ENCODE data around the gene PEAK1.
A peak's percentile ranks its signal among the peaks of the same experiment; 100 is the strongest.
"Not testable (repeated sequence)": the region's sequence is repeated elsewhere in the genome, so short reads cannot be mapped to it uniquely, and the experiment has no call there.

The PEAK1 gene

DNA sequence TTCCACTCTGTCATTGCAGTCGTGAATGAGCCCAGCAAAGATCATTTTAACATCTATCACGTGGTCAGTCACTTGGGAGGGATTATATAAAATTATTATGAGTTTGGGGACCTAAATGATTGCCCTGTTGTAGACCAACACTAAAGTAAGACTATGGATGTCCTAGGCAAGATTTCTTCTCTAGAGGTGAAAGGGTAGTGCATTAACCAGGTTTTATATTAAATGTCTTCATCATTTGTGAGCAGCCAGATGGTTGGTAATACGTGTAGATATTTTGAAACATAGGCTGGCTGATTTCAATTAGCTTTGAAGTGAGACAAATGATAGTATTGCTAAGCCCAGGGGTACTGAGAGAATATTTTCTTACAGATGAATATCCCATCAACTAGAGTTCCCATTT is 198.7 kb downstream of the PEAK1 start:
- no peak for DNase-seq

DNA sequence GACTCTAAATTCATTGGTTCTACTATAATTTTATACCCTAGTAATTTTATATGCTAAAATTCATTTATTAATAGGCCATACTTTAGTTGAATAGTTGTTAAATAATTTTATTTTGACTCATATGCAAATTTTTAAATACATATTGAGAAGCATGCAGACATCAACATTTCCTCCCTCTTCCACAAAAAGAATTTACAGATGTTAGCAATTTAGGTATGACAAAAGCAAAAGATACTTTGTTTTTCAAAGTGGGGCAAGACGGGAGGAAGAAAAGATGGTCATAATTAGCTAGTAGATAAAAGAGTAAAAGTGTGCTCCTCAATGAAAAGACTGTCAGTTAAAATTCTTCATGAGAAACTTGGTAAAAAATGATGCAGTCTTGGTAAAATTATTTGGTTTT is 200.1 kb downstream of the PEAK1 start:
- no peak for DNase-seq

DNA sequence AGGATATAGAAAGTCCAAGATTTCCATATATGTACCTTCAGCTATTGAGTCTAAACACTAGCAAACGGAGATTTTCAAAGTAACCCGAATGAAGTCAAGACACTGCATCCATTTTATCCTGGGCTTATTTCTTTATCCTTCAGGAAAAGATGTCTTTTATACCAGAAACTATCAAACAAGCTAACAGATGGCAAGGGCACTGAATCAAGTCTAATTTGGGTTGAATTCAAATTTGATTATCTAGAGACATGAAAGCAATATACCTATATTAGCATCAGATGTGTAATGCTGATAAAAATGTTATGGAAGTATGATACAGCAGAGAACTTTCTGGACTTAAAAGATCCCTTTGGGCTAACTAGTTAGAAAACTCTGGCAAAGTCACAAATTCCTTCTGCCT is 210.7 kb downstream of the PEAK1 start:
- no peak for DNase-seq

DNA sequence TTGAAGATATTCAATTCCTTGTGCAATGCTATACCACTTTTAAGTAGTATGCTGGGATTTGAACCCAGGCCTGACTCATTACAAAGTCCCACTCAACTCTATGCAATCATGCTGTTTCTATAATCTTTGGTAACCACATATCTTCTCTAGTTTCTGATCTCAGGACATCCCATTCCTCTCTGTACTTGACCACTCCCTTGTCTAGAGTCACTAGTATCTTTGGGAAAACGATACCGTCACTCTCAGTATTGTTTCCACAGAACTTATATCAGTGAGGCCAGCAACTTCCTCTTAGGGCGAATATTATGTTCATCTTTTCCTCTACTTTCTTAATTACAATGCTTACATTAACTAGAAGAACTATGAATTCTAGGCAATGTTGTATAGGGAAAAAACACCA is 211.7 kb downstream of the PEAK1 start:
- DNase-seq: no peak

DNA sequence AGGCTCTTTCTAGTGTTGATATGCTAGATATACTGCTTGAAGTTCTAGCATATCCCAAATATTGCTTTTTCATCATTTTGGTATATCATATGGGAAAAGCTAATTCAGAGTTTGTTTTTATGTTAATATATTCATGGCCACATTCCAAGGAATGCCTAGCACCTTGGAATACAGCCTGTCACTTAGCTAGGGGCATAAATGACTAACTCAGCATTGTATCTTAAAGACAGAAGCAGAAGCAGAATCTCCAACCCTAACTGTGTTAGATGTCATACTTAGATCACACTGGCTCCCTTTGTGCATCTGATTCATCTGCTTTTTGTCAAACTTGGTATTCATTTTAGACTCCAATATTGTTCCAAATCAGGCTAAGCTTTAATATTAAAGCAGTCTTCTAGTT is 218.2 kb downstream of the PEAK1 start:
- DNase-seq: no peak

DNA sequence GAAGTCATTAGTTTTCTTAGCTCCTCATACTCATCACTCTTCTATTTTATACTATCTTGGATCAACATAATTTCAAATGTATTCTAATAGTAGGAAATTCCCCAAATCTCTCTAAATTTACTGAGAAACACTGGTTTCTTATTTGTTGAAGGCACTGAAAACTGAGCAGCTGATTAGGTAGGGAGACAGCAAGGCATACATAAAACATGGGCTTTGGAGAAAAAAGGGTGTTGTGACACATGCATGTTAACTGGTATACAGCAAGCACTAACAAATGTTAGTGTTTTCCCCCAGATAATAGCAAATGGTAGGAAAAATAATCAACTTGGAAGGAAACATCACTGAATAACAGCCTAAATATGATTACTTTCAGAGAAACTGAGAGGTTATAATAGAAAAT is 223.5 kb downstream of the PEAK1 start:
- no peak for DNase-seq

DNA sequence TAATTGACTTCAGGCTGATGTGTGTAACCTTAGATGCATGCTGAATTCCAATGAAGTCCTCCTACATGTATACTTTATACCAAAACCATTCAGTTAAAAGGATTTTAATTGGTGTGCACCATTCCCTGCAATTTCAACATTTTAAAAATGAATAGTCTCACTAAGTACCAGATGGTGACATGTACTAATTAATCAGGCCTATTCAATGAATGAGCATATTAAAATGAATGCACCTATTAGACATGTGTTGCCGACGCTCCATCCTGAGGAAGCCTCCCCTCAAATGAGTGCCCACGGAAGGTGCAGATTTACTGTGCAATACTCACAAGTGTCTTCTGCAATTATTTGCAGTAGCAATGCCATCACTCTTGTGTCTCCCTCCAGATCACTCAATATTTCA is 224.3 kb downstream of the PEAK1 start:
- no peak for DNase-seq

DNA sequence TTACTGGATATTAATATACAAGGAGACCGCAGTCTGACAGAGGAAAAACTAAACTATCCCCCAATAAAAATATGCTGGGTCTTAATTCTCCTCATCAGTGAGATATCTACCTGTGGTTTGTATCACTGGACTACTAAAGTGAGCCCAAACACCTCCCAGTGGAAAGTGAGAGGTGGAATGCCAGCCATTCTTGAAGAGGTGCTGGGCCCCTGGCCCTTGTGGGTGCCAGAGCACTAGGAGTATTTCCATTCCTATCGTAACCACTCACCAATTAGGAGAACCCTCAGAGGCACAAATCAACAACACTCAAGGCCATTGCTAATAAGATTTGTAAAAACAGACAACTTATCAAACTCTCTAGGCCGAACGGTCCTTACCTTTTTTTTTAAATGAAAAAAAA is 227.5 kb downstream of the PEAK1 start:
- no peak for DNase-seq

DNA sequence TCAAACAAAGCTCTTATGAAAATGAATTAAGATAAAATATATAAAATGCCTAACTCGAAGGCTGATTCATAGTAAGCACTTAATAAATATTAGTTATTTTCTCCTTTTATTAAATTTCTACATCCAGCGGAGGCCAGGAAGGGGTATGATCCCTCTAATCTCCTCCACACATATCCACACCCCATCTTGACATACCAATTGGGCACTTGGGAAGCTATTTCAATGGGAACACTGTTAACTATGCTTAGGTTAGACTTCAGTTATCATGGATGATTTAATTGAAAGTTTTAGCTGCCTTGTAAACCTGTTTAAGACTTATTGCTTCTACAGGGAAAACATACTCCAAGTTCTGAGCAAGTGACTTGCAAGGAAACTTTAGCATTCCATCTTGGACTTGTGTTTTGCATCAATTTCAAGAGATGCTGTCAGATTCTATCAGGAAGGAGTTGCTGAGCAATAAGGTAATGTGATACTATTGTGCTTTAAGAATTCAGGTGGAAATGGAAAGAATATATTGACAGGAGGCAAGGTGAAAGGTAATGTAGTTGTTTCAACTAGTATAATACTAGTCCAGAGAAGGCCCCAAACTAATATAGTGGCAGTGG is 228.6 kb downstream of the PEAK1 start:
- DNase-seq: no peak

DNA sequence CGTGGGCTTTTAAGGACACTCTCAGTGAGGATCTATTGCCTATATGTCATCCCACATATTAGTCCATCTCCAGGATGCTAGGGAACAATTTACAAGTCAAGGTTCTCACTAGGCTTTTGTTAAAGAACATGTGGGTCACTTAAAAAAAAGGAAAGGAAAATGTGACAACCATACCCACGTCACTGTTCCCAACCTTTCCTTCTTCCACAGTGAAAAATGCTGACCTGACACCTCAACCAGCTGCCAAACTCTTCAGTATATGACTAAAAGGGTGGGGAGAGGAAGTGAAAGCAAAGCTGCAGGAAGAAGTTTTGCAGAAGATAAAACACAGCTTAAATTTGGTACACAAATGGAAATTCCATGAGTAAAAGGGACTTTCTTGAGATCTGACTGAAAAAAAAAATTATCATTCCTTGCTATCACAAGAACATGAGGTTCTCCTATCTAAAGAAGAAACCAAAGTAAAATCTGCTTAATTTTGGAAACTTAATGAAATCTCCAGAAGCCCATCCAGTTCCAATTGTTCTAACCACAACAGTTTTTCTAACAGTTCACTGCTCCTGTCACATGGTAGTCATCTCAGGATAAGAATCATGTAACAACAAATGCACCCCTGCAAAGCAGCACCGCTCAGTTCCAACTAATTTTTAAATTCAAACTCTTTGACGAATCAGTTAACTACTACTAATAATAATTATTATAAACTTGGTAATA is 232.0 kb downstream of the PEAK1 start:
- peak; percentile 53 for DNase-seq

DNA sequence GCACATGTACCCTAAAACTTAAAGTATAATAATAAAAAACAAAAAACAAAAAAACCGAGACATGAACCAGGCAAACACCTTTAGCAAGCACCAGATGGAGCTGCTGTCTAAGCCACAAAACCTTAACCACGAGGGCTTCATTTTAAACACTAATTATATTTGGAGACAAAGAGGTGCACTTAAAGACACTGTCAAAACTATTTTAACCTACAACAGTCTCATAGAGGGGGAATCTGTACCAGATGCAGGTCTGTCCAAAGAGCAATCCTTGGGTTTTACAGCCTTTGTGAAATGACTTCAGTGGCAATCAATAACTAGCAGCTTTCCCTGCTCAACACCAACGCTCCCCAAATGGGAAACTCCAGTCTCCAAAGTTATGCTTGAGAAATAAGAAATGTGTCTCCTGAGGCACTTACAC is 233.3 kb downstream of the PEAK1 start:
- DNase-seq: peak; percentile 13

DNA sequence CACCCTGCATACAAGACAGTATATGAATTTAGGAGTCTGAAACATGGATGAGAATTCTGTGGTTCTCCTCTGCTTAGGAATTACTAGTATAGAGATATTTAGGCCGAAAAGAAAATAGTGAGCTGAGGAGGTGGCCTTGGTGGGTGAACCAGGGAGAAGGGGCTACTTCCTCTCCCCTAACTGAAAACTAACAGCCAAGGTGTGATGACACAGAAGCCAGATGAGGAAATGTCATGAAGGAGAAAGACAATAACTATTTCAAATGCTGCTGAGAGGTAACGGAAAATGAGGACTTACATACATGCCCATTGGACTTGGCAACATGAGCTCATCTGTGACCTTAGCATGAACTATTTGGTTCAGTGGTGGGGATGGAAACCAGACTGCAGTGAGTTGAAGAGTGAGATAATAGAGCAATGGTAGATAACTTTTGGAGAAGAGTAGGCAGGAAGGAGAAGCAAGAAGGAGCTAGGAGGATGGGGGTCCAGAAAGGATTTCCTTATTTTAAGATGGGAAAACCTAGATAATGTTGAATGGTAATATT is 234.6 kb downstream of the PEAK1 start:
- no peak for DNase-seq

DNA sequence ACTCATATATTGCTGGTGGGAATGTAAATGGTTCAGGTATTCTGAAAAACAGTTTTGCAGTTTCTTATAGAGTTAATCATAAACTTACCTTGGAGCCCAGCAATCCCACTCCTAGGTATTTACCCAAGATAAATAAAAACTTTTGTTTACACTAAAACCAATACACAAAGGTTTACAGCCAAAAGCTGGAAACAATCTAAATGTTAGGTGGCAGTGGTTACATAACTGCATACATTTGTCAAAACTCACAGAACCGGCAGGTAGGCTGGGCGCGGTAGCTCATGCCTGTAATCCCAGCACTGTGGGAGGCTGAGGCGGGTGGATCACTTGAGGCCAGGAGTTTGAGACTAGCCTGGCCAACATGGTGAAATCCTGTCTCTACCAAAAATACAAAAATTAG is 235.6 kb downstream of the PEAK1 start:
- not testable (repeated sequence) for DNase-seq

DNA sequence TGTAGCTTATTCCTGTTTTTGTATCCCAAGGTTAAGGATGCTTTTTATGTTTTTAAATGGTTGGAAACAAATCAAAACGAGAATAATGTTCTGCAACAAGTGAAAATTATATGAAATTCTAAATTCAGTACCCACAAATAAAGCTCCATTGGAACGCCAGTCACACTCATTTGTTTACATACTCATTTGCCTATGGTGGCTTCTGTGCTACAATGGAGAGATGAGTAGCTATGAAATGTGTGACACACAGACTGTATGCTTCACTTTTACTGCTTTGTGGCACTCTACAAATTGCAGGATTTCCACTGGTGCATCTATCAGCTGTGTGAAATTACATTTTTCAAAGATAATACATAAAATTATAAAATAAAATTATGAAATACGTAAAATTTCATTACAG is 236.8 kb downstream of the PEAK1 start:
- no peak for DNase-seq

DNA sequence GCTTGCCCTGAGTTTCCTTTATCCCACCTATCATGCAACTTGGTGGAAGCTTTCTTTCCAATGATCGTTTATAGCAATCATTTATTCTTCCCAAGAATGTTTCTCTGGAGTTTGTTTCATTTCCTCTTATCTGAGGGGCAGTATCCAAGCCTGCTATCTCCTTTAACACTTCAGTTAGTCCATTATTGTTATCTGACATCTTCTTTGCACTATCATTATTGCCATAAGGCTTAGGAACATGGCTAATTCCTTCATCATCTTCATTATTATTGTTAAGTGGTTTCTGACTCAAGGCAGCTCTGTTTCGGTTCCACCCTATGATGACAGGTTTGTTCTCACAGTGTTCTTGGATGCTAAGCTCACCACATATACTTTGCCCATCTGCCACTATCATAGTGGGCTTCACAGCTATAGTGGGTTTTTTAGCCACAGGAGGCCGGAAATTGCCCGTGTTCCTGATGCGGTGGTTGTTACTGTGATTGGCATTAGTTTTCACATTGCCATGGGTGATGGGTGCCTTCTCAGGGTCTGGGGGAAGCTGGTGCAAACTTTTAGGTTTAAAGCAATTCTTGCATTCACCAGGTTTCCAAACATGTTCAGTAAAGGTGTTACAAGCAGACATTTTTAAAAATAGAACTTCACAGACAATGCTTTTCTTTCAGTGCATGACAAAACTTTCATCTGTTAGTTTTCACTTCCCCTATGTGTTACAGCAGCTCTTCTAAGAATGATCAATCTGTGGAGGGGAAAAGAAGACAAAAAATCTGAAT is 238.4 kb downstream of the PEAK1 start:
- peak; percentile 16 for DNase-seq

DNA sequence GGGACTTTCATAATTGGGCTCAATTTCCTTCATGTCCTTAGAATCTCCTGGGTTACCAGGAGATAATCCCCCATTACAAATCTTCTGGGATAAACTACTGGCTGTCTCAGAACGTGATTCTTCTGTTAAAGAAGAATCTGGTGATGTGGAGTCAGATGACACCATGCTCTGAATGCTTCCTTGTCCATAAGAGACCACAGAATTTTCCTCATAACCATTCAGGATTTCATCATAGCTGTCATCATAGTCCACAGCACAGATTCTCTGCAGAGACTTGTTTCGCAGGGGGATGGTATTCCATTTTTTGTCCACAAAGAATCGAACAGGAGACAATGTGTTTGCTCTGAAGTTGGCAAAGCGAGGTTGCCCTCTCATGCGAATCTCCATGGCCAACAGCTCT is 239.1 kb downstream of the PEAK1 start:
- DNase-seq: no peak

DNA sequence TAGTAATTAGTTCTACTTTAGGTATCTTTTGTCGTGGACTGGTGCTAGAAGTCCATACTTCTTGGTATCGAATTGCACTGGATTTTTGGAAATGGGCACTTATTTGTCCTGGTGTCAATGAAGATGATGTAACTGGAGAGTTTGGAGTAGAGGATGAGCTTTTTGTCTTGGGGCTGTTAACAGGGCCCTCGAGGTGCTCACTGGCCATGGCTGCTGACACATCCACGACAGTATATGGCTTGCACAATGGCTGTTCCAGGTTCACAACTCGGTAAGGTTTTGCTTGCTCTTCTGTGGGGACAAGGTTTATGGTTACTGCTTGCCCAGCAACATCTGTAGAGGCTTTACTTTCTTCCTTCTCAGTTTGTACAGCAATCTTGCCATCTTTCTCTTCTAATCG is 239.6 kb downstream of the PEAK1 start:
- no peak for DNase-seq

DNA sequence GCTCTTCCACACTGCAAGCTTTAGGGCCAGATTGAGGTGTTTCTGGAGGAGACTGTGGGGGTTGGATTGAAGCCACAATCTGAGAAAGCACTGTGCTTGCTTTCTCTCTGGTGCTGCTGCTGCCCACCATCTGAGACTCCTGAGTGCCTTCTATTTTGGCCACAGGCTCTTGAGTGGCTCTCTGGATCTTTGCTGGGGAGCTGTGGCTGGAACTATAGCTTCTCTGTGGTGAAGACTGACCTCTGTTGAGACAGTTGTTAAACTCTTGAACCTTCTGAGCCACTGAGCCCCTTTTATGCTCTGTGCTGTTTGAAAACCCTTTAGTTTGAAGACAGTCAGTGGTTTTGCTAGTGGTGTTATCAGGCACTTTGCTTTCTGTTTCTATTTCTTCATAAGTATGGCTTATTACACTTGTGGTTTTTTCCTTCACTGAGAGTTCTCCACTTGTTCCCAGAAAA is 240.3 kb downstream of the PEAK1 start:
- DNase-seq: peak; percentile 21

DNA sequence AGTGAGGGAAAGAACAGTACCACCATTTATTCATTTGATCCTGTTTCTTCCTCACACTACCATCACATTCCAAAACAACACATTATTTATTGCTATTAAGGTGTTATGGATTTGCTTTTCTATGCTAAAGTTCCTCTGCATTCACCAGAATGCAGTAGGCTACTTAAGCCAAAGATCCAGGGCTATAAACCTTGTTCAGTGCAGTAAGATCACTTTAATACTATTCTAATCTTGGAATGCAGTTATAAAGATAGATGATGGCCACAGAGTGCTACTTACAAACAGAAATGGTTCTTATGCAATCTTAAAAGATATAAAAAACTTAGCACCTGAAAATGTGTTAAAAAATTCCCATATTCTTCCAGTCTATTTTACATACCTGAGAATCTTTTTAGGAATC is 241.5 kb downstream of the PEAK1 start:
- no peak for DNase-seq

DNA sequence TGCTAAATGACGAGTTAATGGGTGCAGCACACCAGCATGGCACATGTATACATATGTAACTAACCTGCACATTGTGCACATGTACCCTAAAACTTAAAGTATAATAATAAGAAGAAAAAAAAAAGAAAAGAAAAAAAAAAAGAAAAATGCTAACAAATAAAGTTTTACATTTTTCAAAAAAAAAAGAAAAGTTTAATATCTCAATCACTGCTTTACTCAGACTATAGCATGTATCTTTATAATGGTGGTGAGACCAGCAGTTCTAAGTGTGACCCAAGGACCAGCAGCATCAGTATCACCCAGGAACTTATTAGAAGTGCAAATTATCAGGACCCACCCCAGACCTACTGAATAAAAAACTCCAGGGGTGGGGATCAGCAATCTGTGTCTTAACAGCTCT is 243.8 kb downstream of the PEAK1 start:
- DNase-seq: not testable (repeated sequence)

DNA sequence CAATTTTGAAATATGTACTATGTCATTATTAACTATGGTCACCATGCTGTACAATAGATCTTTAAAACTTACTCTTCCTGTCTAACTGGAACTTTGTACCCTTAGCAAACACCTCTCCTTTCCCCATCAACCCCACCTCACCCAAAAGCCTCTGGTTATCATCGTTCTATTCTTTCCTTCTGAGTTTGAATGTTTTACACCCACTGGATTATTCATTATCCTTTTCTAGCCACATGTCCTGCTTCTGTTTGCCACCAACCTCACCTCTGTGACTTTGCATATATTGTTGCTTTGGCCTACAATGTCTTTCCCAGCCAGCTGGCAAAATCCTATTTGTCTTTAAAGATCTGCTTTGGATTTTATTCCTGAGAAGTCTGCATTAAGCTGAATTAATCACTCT is 246.4 kb downstream of the PEAK1 start:
- DNase-seq: no peak

DNA sequence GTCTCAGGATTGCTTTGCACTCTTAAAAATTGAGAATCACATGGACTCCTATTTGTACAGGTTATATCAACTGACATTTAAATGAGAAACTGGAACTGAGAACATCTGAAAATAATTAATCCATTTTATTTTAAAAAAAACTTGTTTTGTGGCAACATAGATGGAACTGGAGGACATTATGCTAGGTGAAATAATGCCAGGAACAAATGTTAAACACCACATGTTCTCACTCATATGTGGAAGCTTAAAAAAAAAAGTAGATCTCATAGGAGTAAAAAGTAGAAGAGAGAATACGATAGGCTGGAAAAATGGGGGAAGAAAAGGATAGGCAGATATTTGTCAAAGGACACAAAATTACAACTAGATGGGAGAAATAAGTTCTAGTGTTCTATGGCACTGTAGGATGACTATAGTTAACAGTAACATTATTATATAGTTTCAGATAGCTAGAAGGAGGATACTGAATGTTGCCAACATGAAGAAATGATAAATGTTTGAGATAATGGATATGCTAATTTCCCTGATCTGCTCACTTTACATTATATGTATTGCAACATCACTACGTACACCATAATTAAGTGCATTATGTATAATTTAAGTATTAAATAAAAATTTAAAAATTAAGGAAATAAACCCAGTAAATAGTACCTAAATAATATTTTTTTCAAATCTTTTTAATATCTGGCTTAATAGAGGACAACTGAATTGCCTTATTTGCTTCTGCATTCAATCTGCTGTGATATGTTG is 248.5 kb downstream of the PEAK1 start:
- DNase-seq: no peak

DNA sequence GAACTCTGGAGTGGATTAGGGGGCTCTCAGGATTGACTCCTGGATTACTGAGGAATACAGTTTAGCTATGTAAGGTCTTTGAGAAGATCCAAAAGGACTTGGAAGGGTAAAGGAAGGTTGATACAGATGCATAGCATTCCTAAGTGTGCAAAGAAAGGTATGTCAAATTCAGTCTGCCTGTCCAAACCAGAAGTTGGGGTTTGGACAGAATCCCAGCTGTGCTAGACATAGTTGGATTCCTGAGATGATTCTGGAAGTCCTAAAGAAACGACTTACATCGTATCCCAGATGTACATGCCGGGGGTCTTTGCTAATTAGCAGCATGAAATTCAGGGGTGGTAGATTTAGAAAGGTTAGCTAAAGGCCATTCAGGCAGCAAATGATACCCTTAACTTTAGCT is 251.3 kb downstream of the PEAK1 start:
- no peak for DNase-seq

All from activated CD4-positive, alpha-beta T cell treated with anti-CD3 and anti-CD28 coated beads, Interleukin-10, Interleukin-2, amounts not matched to agents 100 ng/mL and 50 ng/mL, durations not matched to agents 16 hours and 8 hours (primary cell).